Kidney (tissue), 14 donors: Measurements from ENCODE around the gene AMDHD2. TPM values are rescaled to one million over a fixed set of nuclear protein-coding genes. Genes with fewer than 3 reads are reported as not detected.

Experiments used
- DNase-seq, 5 donors: peaks; one replicate each; pipeline ENCODE4 v3.0.0-alpha.2; 2013 to 2020
- FAIRE-seq: peaks from 2 replicates; lab custom pipeline; 2012; peaks lifted over from hg19 to GRCh38; lab: Jason Lieb, UNC
- H3K27ac ChIP-seq, 2 donors: one replicate each; pipeline ENCODE4 v1.7.0; 2013; ENCODE audit warnings: low read depth in 2 of 2, low read length in 2 of 2, inconsistent platforms in 1 of 2
- H3K27me3 ChIP-seq: one replicate; pipeline ENCODE4 v1.7.1; 2013; ENCODE audit warnings: low read length, inconsistent platforms; ENCODE audit not compliant: control insufficient read depth, insufficient read depth
- H3K36me3 ChIP-seq, 3 donors: one replicate each; pipeline versions ENCODE4 v1.7.0 to v1.7.1; 2013; ENCODE audit warnings: low read length in 3 of 3, control low read depth in 1 of 3, inconsistent platforms in 1 of 3; ENCODE audit not compliant: insufficient read depth in 3 of 3, control insufficient read depth in 2 of 3
- H3K4me1 ChIP-seq, 3 donors: one replicate each; pipeline versions ENCODE4 v1.7.0 to v1.7.1; 2013; ENCODE audit warnings: low read length in 3 of 3, inconsistent platforms in 1 of 3, low read depth in 1 of 3; ENCODE audit not compliant: control insufficient read depth in 2 of 3, insufficient read depth in 2 of 3
- H3K4me3 ChIP-seq, 3 donors: one replicate each; pipeline versions ENCODE4 v1.7.0 to v1.8.1; 2013; ENCODE audit warnings: low read length in 3 of 3, control low read depth in 1 of 3, inconsistent platforms in 1 of 3
- H3K9ac ChIP-seq, 3 donors: one replicate each; pipeline versions ENCODE4 v1.7.0 to v1.7.1; 2013; ENCODE audit warnings: low read length in 3 of 3, control low read depth in 1 of 3, inconsistent platforms in 1 of 3
- H3K9me3 ChIP-seq, 3 donors: one replicate each; pipeline versions ENCODE4 v1.7.0 to v1.7.1; 2013; ENCODE audit warnings: low read length in 3 of 3, control low read depth in 1 of 3, inconsistent platforms in 1 of 3; ENCODE audit not compliant: control insufficient read depth in 2 of 3, insufficient read depth in 1 of 3
- intact Hi-C: fragments of 100-400 bp; cut with DNase I; formaldehyde crosslinking; loops from one replicate; pipeline ENCODE4 v1.11.1; 2022
- polyA plus RNA-seq: library from polyadenylated mRNA; stranded (reverse); fragments of 350-450 nt; fragmentation: Illumina TruSeq; extraction: RNeasy Lipid Tissue Mini Kit (QIAGEN cat#74804); gene quantifications from one replicate; pipeline ENCODE4 v1.2.3, GENCODE V29; 2014; ENCODE audit warnings: low read depth, low replicate concordance; ENCODE audit not compliant: insufficient read depth
- total RNA-seq: library from RNA; stranded (reverse); fragmentation: NEBNext Ultra II Directional; extraction: Animal tissue kit (Norgen Biotek cat#: 25700); gene quantifications from one replicate; pipeline ENCODE4 v1.2.1, GENCODE V29; 2021
- TF ChIP-seq, protein P1 (sequence below): IDR thresholded peaks from 3 replicates; pipeline ENCODE4 v1.5.1; 2012; ENCODE audit warnings: mild to moderate bottlenecking, moderate library complexity, borderline replicate concordance; ENCODE audit not compliant: insufficient read depth; ENCODE audit errors: extremely low read depth
- donor health status: control.
- donor health status: control.
- donor health status: control.
- donor health status: control.
- donor health status: control.
- donor health status: DM: yes; HTN: yes; CAD: no.
- donor health status: Normal renal cell carcinoma (clear cell type).

AMDHD2 gene
- total and polyA plus RNA-seq, 2 donors from 2014 or later = 51.8 to 52.1 TPM

DNA sequence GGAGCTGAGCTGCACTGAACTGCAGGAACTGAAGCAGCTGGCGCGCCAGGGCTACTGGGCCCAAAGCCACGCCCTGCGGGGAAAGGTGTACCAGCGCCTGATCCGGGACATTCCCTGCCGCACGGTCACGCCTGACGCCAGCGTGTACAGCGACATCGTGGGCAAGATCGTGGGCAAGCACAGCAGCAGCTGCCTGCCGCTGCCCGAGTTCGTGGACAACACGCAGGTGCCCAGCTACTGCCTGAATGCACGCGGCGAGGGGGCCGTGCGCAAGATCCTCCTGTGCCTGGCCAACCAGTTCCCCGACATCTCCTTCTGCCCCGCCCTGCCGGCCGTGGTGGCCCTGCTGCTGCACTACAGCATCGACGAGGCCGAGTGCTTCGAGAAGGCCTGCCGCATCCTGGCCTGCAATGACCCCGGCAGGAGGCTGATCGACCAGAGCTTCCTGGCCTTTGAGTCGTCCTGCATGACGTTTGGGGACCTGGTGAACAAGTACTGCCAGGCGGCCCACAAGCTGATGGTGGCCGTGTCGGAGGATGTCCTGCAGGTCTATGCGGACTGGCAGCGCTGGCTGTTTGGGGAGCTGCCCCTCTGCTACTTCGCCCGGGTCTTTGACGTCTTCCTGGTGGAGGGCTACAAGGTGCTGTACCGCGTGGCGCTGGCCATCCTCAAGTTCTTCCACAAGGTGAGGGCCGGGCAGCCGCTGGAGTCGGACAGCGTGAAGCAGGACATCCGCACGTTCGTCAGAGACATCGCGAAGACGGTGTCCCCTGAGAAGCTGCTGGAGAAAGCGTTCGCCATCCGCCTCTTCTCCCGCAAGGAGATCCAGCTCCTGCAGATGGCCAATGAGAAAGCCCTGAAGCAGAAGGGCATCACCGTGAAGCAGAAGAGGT is 23.7 kb upstream of the AMDHD2 start:
- DNase-seq (peak in 2 of 5 donors; percentile 41 to 73), FAIRE-seq (no peak)
- H3K27ac ChIP-seq = peak overlapping the region in 1 of 2 donors; percentile 16
- intact Hi-C loops = no loop called here
- H3K9ac ChIP-seq = no peak overlapping the region
- H3K4me3 ChIP-seq = no peak overlapping the region
- H3K9me3 ChIP-seq = no peaks in the 10 kb centered on the region
- H3K27me3 ChIP-seq = no peaks in the 10 kb centered on the region
- TF ChIP-seq, protein P1, sequence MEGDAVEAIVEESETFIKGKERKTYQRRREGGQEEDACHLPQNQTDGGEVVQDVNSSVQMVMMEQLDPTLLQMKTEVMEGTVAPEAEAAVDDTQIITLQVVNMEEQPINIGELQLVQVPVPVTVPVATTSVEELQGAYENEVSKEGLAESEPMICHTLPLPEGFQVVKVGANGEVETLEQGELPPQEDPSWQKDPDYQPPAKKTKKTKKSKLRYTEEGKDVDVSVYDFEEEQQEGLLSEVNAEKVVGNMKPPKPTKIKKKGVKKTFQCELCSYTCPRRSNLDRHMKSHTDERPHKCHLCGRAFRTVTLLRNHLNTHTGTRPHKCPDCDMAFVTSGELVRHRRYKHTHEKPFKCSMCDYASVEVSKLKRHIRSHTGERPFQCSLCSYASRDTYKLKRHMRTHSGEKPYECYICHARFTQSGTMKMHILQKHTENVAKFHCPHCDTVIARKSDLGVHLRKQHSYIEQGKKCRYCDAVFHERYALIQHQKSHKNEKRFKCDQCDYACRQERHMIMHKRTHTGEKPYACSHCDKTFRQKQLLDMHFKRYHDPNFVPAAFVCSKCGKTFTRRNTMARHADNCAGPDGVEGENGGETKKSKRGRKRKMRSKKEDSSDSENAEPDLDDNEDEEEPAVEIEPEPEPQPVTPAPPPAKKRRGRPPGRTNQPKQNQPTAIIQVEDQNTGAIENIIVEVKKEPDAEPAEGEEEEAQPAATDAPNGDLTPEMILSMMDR = no peak
- H3K4me1 ChIP-seq = peaks cover 0 to 50% (median 13%) of the 10 kb centered on the region in 3 donors
- H3K36me3 ChIP-seq = no peaks in the 10 kb centered on the region

- H3K4me1 ChIP-seq = peaks cover 0 to 55% (median 13%) of the 10 kb centered on the region in 3 donors
- intact Hi-C loops = no loop called here
- H3K4me3 ChIP-seq = no peak overlapping the region
- DNase-seq (peak in 2 of 5 donors; percentile 47 to 91), FAIRE-seq (no peak)
- H3K27ac ChIP-seq = peak overlapping the region in 1 of 2 donors; percentile 16
- peak overlapping the region in 1 of 3 donors; percentile 19 for H3K9ac ChIP-seq
- H3K36me3 ChIP-seq = no peaks in the 10 kb centered on the region
- H3K27me3 ChIP-seq = no peaks in the 10 kb centered on the region
- no peaks in the 10 kb centered on the region for H3K9me3 ChIP-seq
- TF ChIP-seq, protein P1 = no peak
Measured at GRCh38 chr16:2497116-2497630, 23.0 kb upstream of the AMDHD2 start.

GRCh38 chr16:2497695-2498484 is 22.3 kb upstream of the AMDHD2 start:
- Histone ChIP-seq H3K27ac (no peak overlapping the region), H3K4me1 (peaks cover 0 to 58% (median 13%) of the 10 kb centered on the region in 3 donors), H3K9ac (peak overlapping the region in 1 of 3 donors; percentile 19), H3K36me3 (no peaks in the 10 kb centered on the region), H3K27me3 (no peaks in the 10 kb centered on the region), H3K9me3 (no peaks in the 10 kb centered on the region), H3K4me3 (no peak overlapping the region)
- TF ChIP-seq, protein P1 = no peak
- intact Hi-C loops = no loop called here
- peak in 1 of 5 donors; percentile 72 for DNase-seq
- no peak for FAIRE-seq
